ENCODE data around the gene EGFR.

Gene EGFR

DNA sequence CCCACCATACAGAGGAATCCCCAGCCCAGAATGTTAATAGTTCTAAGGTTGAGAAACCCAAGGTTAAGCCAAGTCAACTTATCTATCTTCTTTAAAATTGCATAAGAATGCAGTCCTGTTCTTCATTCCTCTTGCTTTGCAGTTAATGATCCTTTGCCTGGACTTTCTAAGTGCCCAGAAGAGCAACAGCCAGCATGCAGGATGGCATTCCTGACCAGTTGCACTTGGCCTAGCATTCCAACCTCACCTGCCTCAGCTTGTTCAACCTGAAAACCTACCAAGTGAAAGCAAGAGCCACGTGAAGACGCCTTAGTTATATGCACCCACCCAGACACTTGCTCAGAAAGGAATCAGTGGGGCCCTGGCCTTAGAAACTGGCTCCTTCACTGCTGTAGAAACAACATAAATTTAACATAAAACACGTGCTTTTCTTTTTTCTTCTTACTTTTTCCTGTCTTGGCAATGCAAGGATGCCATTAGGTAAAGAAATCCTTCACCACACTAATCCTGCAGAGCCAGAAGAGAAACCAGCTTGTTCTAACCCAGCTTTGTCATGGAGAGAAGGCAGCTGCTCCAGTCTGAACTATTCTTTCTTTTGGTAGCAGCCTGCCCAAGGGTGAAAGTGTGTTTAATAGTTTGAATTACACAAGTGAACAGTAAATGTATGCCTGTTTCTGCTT is 25.0 kb downstream of the EGFR start:
- Histone ChIP-seq H3K4me3 (no peak overlapping the region), H3K4me1 (no peaks in the 10 kb centered on the region), H3K27me3 (peaks cover 0 to 8% (median 0%) of the 10 kb centered on the region in 11 experiments; a peak in 2 of 22 replicates), H4K20me1 (no peaks in the 10 kb centered on the region), H3K27ac (no peak overlapping the region), H3K36me3 (no peaks in the 10 kb centered on the region), H3K9me3 (replicated peaks in 1 of 11) (no peaks in the 10 kb centered on the region), H3K9ac (no peak overlapping the region), H3K4me2 (no peak overlapping the region)
- no peak for TF ChIP-seq Cebpa-rat (IDR thresholded peaks at IDR 0.05)

DNA sequence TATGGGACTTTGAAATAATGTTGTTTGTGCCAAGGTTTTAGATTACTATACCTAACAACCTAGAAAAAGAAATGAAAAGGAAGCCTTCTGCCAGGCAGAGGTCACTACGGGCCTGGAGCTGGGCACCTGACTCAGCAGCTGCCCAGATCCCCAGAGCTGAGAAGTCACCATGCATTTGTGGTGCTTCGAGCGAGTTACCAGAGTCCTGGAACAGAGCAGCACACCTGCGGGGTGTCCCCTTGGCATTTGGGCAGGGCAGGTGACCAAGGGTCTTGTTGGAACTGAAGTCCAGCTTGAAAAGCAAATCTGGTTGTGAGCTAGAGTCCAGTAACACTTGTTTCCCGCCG is 25.5 kb downstream of the EGFR start:
- Histone ChIP-seq H3K4me1 (no peaks in the 10 kb centered on the region), H3K4me2 (no peak overlapping the region), H3K4me3 (no peak overlapping the region), H4K20me1 (no peaks in the 10 kb centered on the region), H3K27me3 (peaks cover 0 to 7% (median 0%) of the 10 kb centered on the region in 11 experiments; a peak in 2 of 22 replicates), H3K9me3 (replicated peaks in 1 of 11) (no peaks in the 10 kb centered on the region), H3K36me3 (no peaks in the 10 kb centered on the region), H3K27ac (no peak overlapping the region), H3K9ac (no peak overlapping the region)
- no peak for TF ChIP-seq Cebpa-rat (IDR thresholded peaks at IDR 0.05)

DNA sequence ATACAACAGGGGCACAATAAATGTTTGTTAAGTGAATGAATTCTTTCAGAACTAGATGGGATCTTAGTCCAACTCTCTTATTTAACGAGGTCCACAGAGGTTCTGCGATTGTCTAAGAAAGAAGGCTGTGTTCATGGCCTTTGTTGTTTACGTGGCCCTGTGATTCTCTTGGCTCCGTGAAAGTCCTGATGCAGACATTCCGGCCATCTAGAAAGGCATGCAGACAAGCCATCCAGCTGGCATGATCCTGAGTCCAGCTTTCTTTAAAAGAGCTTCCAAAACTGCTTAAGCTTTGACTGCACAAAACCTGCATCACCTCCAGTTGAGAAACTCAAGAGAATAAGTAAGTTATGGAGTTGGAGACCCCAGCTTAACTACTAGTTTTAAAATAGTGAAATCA is 26.0 kb downstream of the EGFR start:
- Histone ChIP-seq H4K20me1 (no peaks in the 10 kb centered on the region), H3K4me1 (no peaks in the 10 kb centered on the region), H3K36me3 (no peaks in the 10 kb centered on the region), H3K27ac (no peak overlapping the region), H3K4me2 (no peak overlapping the region), H3K9me3 (replicated peaks in 1 of 11) (no peaks in the 10 kb centered on the region), H3K9ac (no peak overlapping the region), H3K4me3 (no peak overlapping the region), H3K27me3 (peaks cover 0 to 7% (median 0%) of the 10 kb centered on the region in 11 experiments; a peak in 2 of 22 replicates)
- TF ChIP-seq Cebpa-rat (IDR thresholded peaks at IDR 0.05) = no peak

DNA sequence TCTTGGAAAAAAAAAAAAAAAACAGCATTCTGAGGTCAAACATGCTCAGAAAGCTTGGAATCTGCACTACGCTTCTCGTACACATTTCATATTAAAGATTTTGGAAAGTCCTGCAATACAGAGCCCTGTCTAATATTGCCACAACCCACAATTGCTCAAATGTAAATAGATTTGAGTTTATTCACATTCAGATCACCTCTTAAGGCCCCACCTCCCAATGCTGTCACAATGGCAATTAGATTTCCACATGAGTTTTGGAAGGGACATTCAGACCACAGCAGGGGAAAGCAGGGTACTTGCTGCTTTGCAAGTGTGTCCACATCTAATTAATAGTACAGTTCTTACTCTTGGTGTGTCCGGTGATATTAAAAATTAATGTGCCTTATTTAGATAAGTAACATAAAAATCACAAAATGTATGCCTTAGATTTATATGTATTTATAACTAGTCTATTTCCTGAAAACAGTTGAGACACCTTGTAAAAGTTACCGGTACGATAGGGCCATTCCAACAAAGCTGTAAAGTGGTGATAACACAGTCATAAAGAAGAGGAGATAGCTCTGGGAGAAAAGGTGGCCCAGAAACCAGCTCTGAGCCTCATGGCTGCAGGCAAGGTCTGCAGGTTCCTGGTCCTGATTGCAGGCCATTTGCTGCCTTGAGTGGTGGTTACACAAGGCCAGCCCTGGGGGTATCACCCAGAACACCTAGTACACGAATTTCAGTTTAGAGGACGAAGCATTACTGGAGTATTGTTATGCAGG is 27.9 kb downstream of the EGFR start:
- no peaks in the 10 kb centered on the region for H4K20me1 ChIP-seq
- no peak overlapping the region for H3K4me3 ChIP-seq
- H3K27me3 ChIP-seq = peaks cover 0 to 5% (median 0%) of the 10 kb centered on the region in 11 experiments; a peak in 1 of 22 replicates
- H3K4me2 ChIP-seq = no peak overlapping the region
- H3K9ac ChIP-seq = no peak overlapping the region
- H3K27ac ChIP-seq = no peak overlapping the region
- no peaks in the 10 kb centered on the region for H3K9me3 ChIP-seq (replicated peaks in 1 of 11)
- TF ChIP-seq Cebpa-rat (IDR thresholded peaks at IDR 0.05) = no peak
- no peaks in the 10 kb centered on the region for H3K36me3 ChIP-seq
- no peaks in the 10 kb centered on the region for H3K4me1 ChIP-seq

DNA sequence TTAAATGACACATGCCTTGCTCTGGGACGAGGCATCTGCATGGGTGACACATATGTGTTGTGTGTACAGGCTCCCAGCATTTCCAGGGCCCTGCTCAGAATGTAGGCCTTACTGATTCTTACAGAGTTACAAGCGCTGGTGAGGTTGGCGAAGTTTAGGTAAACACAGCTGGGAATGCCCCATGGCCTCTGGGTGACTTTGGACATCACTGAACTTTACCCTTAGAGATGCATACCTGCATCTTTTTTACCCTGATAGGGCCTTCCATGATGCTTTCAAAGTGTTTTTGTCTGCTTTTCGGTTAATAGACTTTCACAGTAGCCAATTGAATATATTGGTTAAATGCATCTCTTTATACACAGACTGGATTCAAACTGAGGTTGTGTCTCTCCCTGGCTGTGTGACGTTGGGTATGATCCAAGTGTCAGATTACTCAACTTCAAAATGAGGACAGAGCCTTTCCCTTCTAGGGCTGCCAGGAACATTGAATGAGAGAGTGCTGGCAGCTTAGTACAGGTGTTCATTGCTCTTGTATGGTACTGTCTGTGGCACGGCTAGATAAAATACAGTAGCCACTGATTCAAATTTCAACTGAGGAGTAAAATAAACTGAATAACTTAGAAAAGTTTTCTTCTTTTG is 29.5 kb downstream of the EGFR start:
- no peak overlapping the region for H3K27ac ChIP-seq
- H3K9ac ChIP-seq = no peak overlapping the region
- TF ChIP-seq Cebpa-rat (IDR thresholded peaks at IDR 0.05) = no peak
- peaks cover 0 to 13% (median 0%) of the 10 kb centered on the region in 11 experiments; a peak in 3 of 22 replicates for H3K27me3 ChIP-seq
- H3K36me3 ChIP-seq = no peaks in the 10 kb centered on the region
- H4K20me1 ChIP-seq = no peaks in the 10 kb centered on the region
- H3K4me3 ChIP-seq = no peak overlapping the region
- no peaks in the 10 kb centered on the region for H3K4me1 ChIP-seq
- H3K4me2 ChIP-seq = no peak overlapping the region
- H3K9me3 ChIP-seq (replicated peaks in 1 of 11) = no peaks in the 10 kb centered on the region

DNA sequence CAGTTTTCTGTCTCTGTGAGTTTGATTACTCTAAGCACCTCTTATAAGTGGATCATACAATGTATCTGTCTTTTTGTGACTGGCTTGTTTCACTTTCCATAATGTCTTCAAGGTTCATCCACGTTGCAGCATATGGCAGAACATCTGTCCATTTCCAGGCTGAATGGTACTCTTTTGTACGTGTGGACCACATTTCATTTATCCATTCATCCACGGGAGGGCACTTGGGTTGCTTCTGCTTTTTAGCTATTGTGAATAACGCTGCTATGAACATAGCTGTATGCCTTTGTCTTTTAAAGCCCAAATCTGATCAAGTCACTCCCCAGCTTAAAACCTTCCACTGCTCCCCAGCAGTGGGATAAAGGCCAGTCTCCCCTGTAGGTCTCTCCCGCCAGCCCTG is 31.5 kb downstream of the EGFR start:
- no peak overlapping the region for H3K4me2 ChIP-seq
- no peaks in the 10 kb centered on the region for H3K36me3 ChIP-seq
- no peaks in the 10 kb centered on the region for H4K20me1 ChIP-seq
- H3K4me1 ChIP-seq = peaks cover 0 to 10% (median 6%) of the 10 kb centered on the region in 10 experiments; a peak in 12 of 20 replicates
- no peak overlapping the region for H3K4me3 ChIP-seq
- H3K9ac ChIP-seq = no peak overlapping the region
- H3K27me3 ChIP-seq = peaks cover 0 to 17% (median 0%) of the 10 kb centered on the region in 11 experiments; a peak in 3 of 22 replicates
- no peak for TF ChIP-seq Cebpa-rat (IDR thresholded peaks at IDR 0.05)
- H3K9me3 ChIP-seq (replicated peaks in 1 of 11) = no peaks in the 10 kb centered on the region
- H3K27ac ChIP-seq = no peak overlapping the region

DNA sequence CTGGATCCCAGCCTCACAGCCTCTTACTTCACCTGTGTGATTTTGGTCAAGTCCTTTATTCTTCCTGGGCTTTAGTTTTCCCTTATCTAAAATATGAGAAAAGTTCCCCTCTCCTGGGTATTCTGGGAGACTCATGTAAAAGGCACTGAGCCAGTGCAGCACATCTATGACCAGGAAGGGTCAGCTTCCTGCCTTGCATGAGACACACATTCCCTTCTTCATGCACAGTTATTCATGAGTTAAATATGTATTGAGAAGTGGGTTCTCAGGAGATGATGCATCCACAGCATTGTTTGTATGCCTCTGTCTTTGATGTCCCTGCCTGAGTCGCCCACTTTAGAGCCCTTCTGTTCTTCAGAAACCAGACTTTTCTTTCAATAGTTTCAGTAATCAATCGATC is 33.3 kb downstream of the EGFR start:
- Histone ChIP-seq H3K9ac (no peak overlapping the region), H3K36me3 (no peaks in the 10 kb centered on the region), H4K20me1 (no peaks in the 10 kb centered on the region), H3K4me1 (peaks cover 0 to 20% (median 9%) of the 10 kb centered on the region in 10 experiments; a peak in 12 of 20 replicates), H3K27me3 (peaks cover 0 to 17% (median 0%) of the 10 kb centered on the region in 11 experiments; a peak in 3 of 22 replicates), H3K4me2 (no peak overlapping the region), H3K4me3 (no peak overlapping the region), H3K27ac (no peak overlapping the region), H3K9me3 (replicated peaks in 1 of 11) (no peaks in the 10 kb centered on the region)
- no peak for TF ChIP-seq Cebpa-rat (IDR thresholded peaks at IDR 0.05)

DNA sequence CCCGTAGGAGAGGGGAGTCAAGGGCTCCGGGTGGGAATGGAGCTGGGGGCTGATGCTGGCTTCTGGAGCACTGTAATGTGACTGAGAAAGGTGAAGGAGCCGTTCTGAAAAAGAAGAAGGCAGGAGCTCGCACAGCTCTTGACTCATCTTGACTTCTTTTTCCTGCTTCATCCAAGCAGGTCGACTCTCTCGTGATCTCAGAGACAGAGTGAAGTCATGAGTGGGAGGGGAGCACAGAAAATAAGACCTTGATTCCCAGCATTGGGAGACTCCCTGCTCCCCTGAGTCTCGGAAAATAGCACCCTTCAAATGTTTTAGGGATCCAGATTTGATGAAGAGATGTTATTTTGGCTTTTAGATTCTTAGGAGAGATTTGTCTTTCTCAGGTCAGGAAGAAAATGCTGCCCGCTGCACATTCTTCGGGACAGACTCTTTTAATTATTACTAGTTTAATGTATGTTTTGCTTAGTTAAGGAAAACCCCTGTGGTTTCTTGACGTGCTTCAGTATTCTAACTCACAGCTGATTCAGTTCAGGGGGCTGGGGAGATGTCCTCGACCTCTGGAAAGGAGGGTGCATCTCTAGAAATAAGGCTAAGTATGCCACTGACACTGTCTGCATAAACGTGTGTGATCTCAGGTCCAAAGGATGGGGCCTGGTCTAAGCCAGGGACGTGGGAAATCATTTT is 34.1 kb downstream of the EGFR start:
- H3K9ac ChIP-seq = no peak overlapping the region
- no peak overlapping the region for H3K4me2 ChIP-seq
- peaks cover 0 to 17% (median 0%) of the 10 kb centered on the region in 11 experiments; a peak in 3 of 22 replicates for H3K27me3 ChIP-seq
- H3K4me3 ChIP-seq = no peak overlapping the region
- peaks cover 0 to 20% (median 9%) of the 10 kb centered on the region in 10 experiments; a peak in 12 of 20 replicates for H3K4me1 ChIP-seq
- H3K27ac ChIP-seq = no peak overlapping the region
- no peaks in the 10 kb centered on the region for H3K9me3 ChIP-seq (replicated peaks in 1 of 11)
- no peaks in the 10 kb centered on the region for H4K20me1 ChIP-seq
- no peaks in the 10 kb centered on the region for H3K36me3 ChIP-seq
- no peak for TF ChIP-seq Cebpa-rat (IDR thresholded peaks at IDR 0.05)

Data from BLaER1 treated with 17β-estradiol and CSF1 and Interleukin-3, amounts not matched to agents 10 nM and 100 nM (cell line).